ENCODE measurements around the gene RSL24D1. TPM values are rescaled to one million over a fixed set of nuclear protein-coding genes. Genes with fewer than 3 reads are reported as not detected.
A peak's percentile ranks its signal among the peaks of the same experiment; 100 is the strongest.

Gene RSL24D1
- total and polyA plus RNA-seq, 2 donors from 2014 or later: 52.7 to 60.4 TPM

DNA sequence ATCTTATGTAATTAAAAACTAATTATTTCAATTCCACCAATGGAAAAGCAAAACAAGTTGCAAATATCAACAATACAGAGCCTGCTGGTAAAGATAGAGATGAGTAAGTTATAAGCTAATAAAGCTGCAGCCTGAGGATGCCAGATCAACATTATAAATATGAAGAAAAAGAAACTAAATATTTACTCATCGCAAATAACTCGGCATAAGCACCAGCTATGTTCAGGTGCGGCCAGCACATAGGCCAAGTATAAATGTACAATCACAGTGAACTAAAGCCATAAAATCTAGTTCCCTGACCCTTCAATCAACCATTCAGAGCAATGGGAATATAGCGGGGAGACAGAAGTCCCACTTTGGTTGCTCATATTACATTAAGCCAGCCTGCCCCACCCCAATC lies 7.7 kb upstream of the RSL24D1 start:
- TF ChIP-seq, protein P1, sequence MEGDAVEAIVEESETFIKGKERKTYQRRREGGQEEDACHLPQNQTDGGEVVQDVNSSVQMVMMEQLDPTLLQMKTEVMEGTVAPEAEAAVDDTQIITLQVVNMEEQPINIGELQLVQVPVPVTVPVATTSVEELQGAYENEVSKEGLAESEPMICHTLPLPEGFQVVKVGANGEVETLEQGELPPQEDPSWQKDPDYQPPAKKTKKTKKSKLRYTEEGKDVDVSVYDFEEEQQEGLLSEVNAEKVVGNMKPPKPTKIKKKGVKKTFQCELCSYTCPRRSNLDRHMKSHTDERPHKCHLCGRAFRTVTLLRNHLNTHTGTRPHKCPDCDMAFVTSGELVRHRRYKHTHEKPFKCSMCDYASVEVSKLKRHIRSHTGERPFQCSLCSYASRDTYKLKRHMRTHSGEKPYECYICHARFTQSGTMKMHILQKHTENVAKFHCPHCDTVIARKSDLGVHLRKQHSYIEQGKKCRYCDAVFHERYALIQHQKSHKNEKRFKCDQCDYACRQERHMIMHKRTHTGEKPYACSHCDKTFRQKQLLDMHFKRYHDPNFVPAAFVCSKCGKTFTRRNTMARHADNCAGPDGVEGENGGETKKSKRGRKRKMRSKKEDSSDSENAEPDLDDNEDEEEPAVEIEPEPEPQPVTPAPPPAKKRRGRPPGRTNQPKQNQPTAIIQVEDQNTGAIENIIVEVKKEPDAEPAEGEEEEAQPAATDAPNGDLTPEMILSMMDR (IDR thresholded peaks at IDR 0.05; ENCODE audit: borderline replicate concordance, extremely low read depth, insufficient read depth): no peak
- Histone ChIP-seq H3K9ac (ENCODE audit: low read length in 3 of 3) (no peak overlapping the region), H3K4me3 (ENCODE audit: low read length in 3 of 3) (no peak overlapping the region), H3K9me3 (ENCODE audit: control insufficient read depth in 2 of 3, insufficient read depth in 1 of 3, low read length in 3 of 3) (no peaks in the 10 kb centered on the region), H3K27me3 (ENCODE audit: control insufficient read depth, insufficient read depth, low read length) (no peaks in the 10 kb centered on the region), H3K27ac (ENCODE audit: low read depth in 2 of 2, low read length in 2 of 2) (no peak overlapping the region), H3K36me3 (ENCODE audit: control insufficient read depth in 2 of 3, insufficient read depth in 3 of 3, low read length in 3 of 3) (peaks cover 0 to 5% (median 3%) of the 10 kb centered on the region in 3 donors), H3K4me1 (ENCODE audit: control insufficient read depth in 2 of 3, insufficient read depth in 2 of 3, low read depth in 1 of 3, low read length in 3 of 3) (no peaks in the 10 kb centered on the region)
- DNase-seq (no peak), FAIRE-seq (no peak)
- intact Hi-C loops (cut with DNase I): no loop called here

- Histone ChIP-seq H3K9me3 (ENCODE audit: control insufficient read depth in 2 of 3, insufficient read depth in 1 of 3, low read length in 3 of 3) (no peaks in the 10 kb centered on the region), H3K36me3 (ENCODE audit: control insufficient read depth in 2 of 3, insufficient read depth in 3 of 3, low read length in 3 of 3) (peaks cover 0 to 5% (median 3%) of the 10 kb centered on the region in 3 donors), H3K4me1 (ENCODE audit: control insufficient read depth in 2 of 3, insufficient read depth in 2 of 3, low read depth in 1 of 3, low read length in 3 of 3) (peaks cover 0 to 3% (median 0%) of the 10 kb centered on the region in 3 donors), H3K9ac (ENCODE audit: low read length in 3 of 3) (no peak overlapping the region), H3K4me3 (ENCODE audit: low read length in 3 of 3) (no peak overlapping the region), H3K27ac (ENCODE audit: low read depth in 2 of 2, low read length in 2 of 2) (no peak overlapping the region), H3K27me3 (ENCODE audit: control insufficient read depth, insufficient read depth, low read length) (no peaks in the 10 kb centered on the region)
- TF ChIP-seq, protein P1 (IDR thresholded peaks at IDR 0.05; ENCODE audit: borderline replicate concordance, extremely low read depth, insufficient read depth): no peak
- DNase-seq (no peak), FAIRE-seq (no peak)
- intact Hi-C loops (cut with DNase I): no loop called here
Observed at GRCh38 chr15:55202206-55202605, 5.5 kb upstream of the RSL24D1 start.

DNA sequence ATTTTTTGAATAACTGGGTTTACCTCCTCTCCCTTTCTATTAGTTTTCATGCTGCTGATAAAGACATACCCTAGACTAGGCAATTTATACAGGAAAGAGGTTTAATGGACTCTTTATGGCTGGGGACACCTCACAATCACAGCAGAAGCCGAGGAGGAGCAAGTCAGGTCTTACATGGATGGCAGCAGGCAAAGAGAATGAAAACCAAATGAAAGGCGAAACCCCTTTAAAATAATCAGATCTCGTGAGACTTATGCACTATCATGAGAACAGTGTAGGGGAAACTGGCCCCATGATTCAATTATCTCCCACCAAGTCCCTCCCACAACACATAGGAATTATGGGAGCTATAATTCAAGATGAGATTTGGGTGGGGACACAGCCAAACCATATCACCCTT lies 2.0 kb upstream of the RSL24D1 start:
- Histone ChIP-seq H3K27me3 (ENCODE audit: control insufficient read depth, insufficient read depth, low read length) (no peaks in the 10 kb centered on the region), H3K9me3 (ENCODE audit: control insufficient read depth in 2 of 3, insufficient read depth in 1 of 3, low read length in 3 of 3) (no peaks in the 10 kb centered on the region), H3K27ac (ENCODE audit: low read depth in 2 of 2, low read length in 2 of 2) (no peak overlapping the region), H3K36me3 (ENCODE audit: control insufficient read depth in 2 of 3, insufficient read depth in 3 of 3, low read length in 3 of 3) (no peaks in the 10 kb centered on the region), H3K9ac (ENCODE audit: low read length in 3 of 3) (no peak overlapping the region), H3K4me1 (ENCODE audit: control insufficient read depth in 2 of 3, insufficient read depth in 2 of 3, low read depth in 1 of 3, low read length in 3 of 3) (peaks cover 0 to 14% (median 8%) of the 10 kb centered on the region in 3 donors), H3K4me3 (ENCODE audit: low read length in 3 of 3) (no peak overlapping the region)
- intact Hi-C loops (cut with DNase I): no loop called here
- FAIRE-seq (no peak), DNase-seq (no peak)
- TF ChIP-seq, protein P1 (IDR thresholded peaks at IDR 0.05; ENCODE audit: borderline replicate concordance, extremely low read depth, insufficient read depth): no peak

GRCh38 chr15:55197719-55198118 lies 978 bp upstream of the RSL24D1 start:
- Histone ChIP-seq H3K4me1 (ENCODE audit: control insufficient read depth in 2 of 3, insufficient read depth in 2 of 3, low read depth in 1 of 3, low read length in 3 of 3) (peaks cover 0 to 14% (median 8%) of the 10 kb centered on the region in 3 donors), H3K9ac (ENCODE audit: low read length in 3 of 3) (peak overlapping the region; percentile 90 to 97 (median 91)), H3K36me3 (ENCODE audit: control insufficient read depth in 2 of 3, insufficient read depth in 3 of 3, low read length in 3 of 3) (no peaks in the 10 kb centered on the region), H3K9me3 (ENCODE audit: control insufficient read depth in 2 of 3, insufficient read depth in 1 of 3, low read length in 3 of 3) (no peaks in the 10 kb centered on the region), H3K4me3 (ENCODE audit: low read length in 3 of 3) (peak overlapping the region; percentile 91 to 93 (median 92)), H3K27ac (ENCODE audit: low read depth in 2 of 2, low read length in 2 of 2) (no peak overlapping the region), H3K27me3 (ENCODE audit: control insufficient read depth, insufficient read depth, low read length) (no peaks in the 10 kb centered on the region)
- FAIRE-seq: no peak
- no peak for DNase-seq
- intact Hi-C loops (cut with DNase I): no loop called here
- TF ChIP-seq, protein P1 (IDR thresholded peaks at IDR 0.05; ENCODE audit: borderline replicate concordance, extremely low read depth, insufficient read depth): no peak

Measured in kidney (tissue), 14 donors.